Neural progenitor cell (in vitro differentiated cells): ENCODE results near the gene ARHGAP28. TPM values are rescaled to one million over a fixed set of nuclear protein-coding genes. Genes with fewer than 3 reads are reported as not detected.

Experiments
- DNase-seq: peaks from one replicate; pipeline ENCODE4 v3.0.0-alpha.2; 2016; ENCODE audit warnings: low spot score
- H2AFZ ChIP-seq: fragments of 200-600 bp; sonication (generic); replicated peaks from 2 replicates; pipeline ENCODE4 v1.6.1; 2016; ENCODE audit warnings: antibody characterized with exemption
- H3F3A ChIP-seq: fragments of 200-600 bp; sonication (generic); 2 replicates; pipeline ENCODE4 v1.6.1; 2016; ENCODE audit warnings: antibody characterized with exemption, low read depth
- H3K27ac ChIP-seq: fragments of 200-600 bp; sonication (generic); 2 replicates; pipeline ENCODE4 v1.5.1; 2016; ENCODE audit warnings: mild to moderate bottlenecking
- H3K27me3 ChIP-seq: fragments of 200-600 bp; sonication (generic); 2 replicates; pipeline ENCODE4 v1.6.1; 2016; ENCODE audit warnings: mild to moderate bottlenecking, moderate library complexity
- H3K36me3 ChIP-seq: fragments of 200-600 bp; sonication (generic); 2 replicates; pipeline ENCODE4 v1.5.1; 2016
- H3K4me1 ChIP-seq: fragments of 200-600 bp; sonication (generic); 2 replicates; pipeline ENCODE4 v1.6.1; 2016; ENCODE audit warnings: mixed run types
- H3K4me2 ChIP-seq: fragments of 200-600 bp; sonication (generic); 2 replicates; pipeline ENCODE4 v1.6.1; 2016
- H3K4me3 ChIP-seq: fragments of 200-600 bp; sonication (generic); 2 replicates; pipeline ENCODE4 v1.5.1; 2016
- H3K79me2 ChIP-seq: fragments of 200-600 bp; sonication (generic); 2 replicates; pipeline ENCODE4 v1.6.1; 2016; ENCODE audit warnings: low read depth
- H3K9ac ChIP-seq: fragments of 200-600 bp; sonication (generic); 2 replicates; pipeline ENCODE4 v1.6.1; 2016
- H3K9me3 ChIP-seq: fragments of 200-600 bp; sonication (generic); 2 replicates; pipeline ENCODE4 v1.5.1; 2016; ENCODE audit warnings: low read depth
- H4K20me1 ChIP-seq: fragments of 200-600 bp; sonication (generic); 2 replicates; pipeline ENCODE4 v1.6.1; 2016; ENCODE audit warnings: low read depth
- H3K27ac Mint-ChIP-seq: 3 replicates; pipeline ENCODE4 v1.8.0; 2021; ENCODE audit warnings: mixed read lengths
- H3K27me3 Mint-ChIP-seq: 2 replicates; pipeline ENCODE4 v1.8.0; 2022; ENCODE audit warnings: low read depth, mild to moderate bottlenecking, inconsistent platforms, moderate library complexity, mixed read lengths; ENCODE audit not compliant: insufficient read depth
- H3K36me3 Mint-ChIP-seq: 3 replicates; pipeline ENCODE4 v1.8.0; 2021; ENCODE audit warnings: mixed read lengths
- H3K4me1 Mint-ChIP-seq: 3 replicates; pipeline ENCODE4 v1.8.0; 2021; ENCODE audit warnings: mixed read lengths
- H3K4me3 Mint-ChIP-seq: 3 replicates; pipeline ENCODE4 v1.8.0; 2021; ENCODE audit warnings: mild to moderate bottlenecking, moderate library complexity, mixed read lengths
- H3K9me3 Mint-ChIP-seq: 3 replicates; pipeline ENCODE4 v1.8.0; 2020; ENCODE audit warnings: mixed read lengths
- CTCF ChIP-seq: fragments of 200-600 bp; sonication (generic); IDR thresholded peaks from 2 replicates; pipeline ENCODE4 v1.5.1; 2017; ENCODE audit warnings: antibody characterized with exemption, mild to moderate bottlenecking
- EZH2 ChIP-seq: fragments of 200-600 bp; sonication (generic); IDR thresholded peaks from 2 replicates; pipeline ENCODE4 v1.6.1; 2017; ENCODE audit warnings: antibody characterized with exemption, mild to moderate bottlenecking, moderate library complexity
- EZH2phosphoT487 ChIP-seq: fragments of 200-600 bp; sonication (generic); IDR thresholded peaks from 2 replicates; pipeline ENCODE4 v1.6.1; 2017; ENCODE audit warnings: antibody characterized with exemption
- total RNA-seq: library from RNA; depleted of rRNA; stranded (reverse); fragments of >200 nt; gene quantifications from 2 replicates; pipeline ENCODE4 v1.2.3, GENCODE V29; 2015; ENCODE audit warnings: low replicate concordance

Gene ARHGAP28
- total RNA-seq, 1 donor from 2014 or later, result 25.7 TPM

- Histone ChIP-seq H3K36me3 (no peaks in the 10 kb centered on the region), H3F3A (peaks cover under 1% of the 10 kb centered on the region), H3K9me3 (no peaks in the 10 kb centered on the region), H3K27ac (no peak overlapping the region), H3K4me3 (no peak overlapping the region), H3K79me2 (no peaks in the 10 kb centered on the region), H3K9ac (no peak overlapping the region), H2AFZ (no peak overlapping the region), H3K27me3 (no peaks in the 10 kb centered on the region), H3K4me1 (peaks cover 10% of the 10 kb centered on the region), H4K20me1 (no peaks in the 10 kb centered on the region), H3K4me2 (no peak overlapping the region)
- DNase-seq, result no peak
- no peaks in the 10 kb centered on the region for H3K9me3 Mint-ChIP-seq
- no peaks in the 10 kb centered on the region for H3K36me3 Mint-ChIP-seq
- no peaks in the 10 kb centered on the region for H3K27me3 Mint-ChIP-seq
- no peak overlapping the region for H3K27ac Mint-ChIP-seq
- peaks cover 8% of the 10 kb centered on the region for H3K4me1 Mint-ChIP-seq
- no peak overlapping the region for H3K4me3 Mint-ChIP-seq
- TF ChIP-seq CTCF, result no peak
- no peak for TF ChIP-seq EZH2
- no peak for TF ChIP-seq EZH2phosphoT487
Observed at GRCh38 chr18:6722690-6723089, 6.8 kb upstream of the ARHGAP28 start.

- Histone ChIP-seq H3K4me1 (peaks cover 19% of the 10 kb centered on the region), H3F3A (peaks cover 17% of the 10 kb centered on the region), H3K79me2 (no peaks in the 10 kb centered on the region), H3K4me2 (no peak overlapping the region), H3K27ac (no peak overlapping the region), H2AFZ (no peak overlapping the region), H3K36me3 (no peaks in the 10 kb centered on the region), H3K9ac (no peak overlapping the region), H4K20me1 (no peaks in the 10 kb centered on the region), H3K27me3 (no peaks in the 10 kb centered on the region), H3K9me3 (no peaks in the 10 kb centered on the region), H3K4me3 (no peak overlapping the region)
- H3K4me3 Mint-ChIP-seq, result no peak overlapping the region
- H3K36me3 Mint-ChIP-seq, result no peaks in the 10 kb centered on the region
- H3K27ac Mint-ChIP-seq, result no peak overlapping the region
- TF ChIP-seq CTCF (no peak), EZH2phosphoT487 (no peak), EZH2 (no peak)
- no peaks in the 10 kb centered on the region for H3K9me3 Mint-ChIP-seq
- peaks cover 20% of the 10 kb centered on the region for H3K4me1 Mint-ChIP-seq
- DNase-seq, result no peak
- no peaks in the 10 kb centered on the region for H3K27me3 Mint-ChIP-seq
Observed at GRCh38 chr18:6724331-6724730, 5.2 kb upstream of the ARHGAP28 start.

GRCh38 chr18:6728331-6728730 is 1.2 kb upstream of the ARHGAP28 start:
- Histone ChIP-seq H2AFZ (peak overlapping the region; percentile 84), H3K4me1 (peaks cover 36% of the 10 kb centered on the region), H3K4me3 (peak overlapping the region; percentile 64), H3K36me3 (no peaks in the 10 kb centered on the region), H3F3A (peaks cover 51% of the 10 kb centered on the region), H4K20me1 (no peaks in the 10 kb centered on the region), H3K9ac (no peak overlapping the region), H3K27ac (peak overlapping the region; percentile 81), H3K27me3 (no peaks in the 10 kb centered on the region), H3K4me2 (peak overlapping the region; percentile 82), H3K79me2 (peaks cover 12% of the 10 kb centered on the region), H3K9me3 (no peaks in the 10 kb centered on the region)
- DNase-seq, result no peak
- Mint-ChIP-seq H3K36me3 (no peaks in the 10 kb centered on the region), H3K9me3 (no peaks in the 10 kb centered on the region), H3K4me3 (peak overlapping the region; percentile 98), H3K4me1 (peaks cover 42% of the 10 kb centered on the region), H3K27ac (peak overlapping the region; percentile 100), H3K27me3 (no peaks in the 10 kb centered on the region)
- no peak for TF ChIP-seq EZH2phosphoT487
- no peak for TF ChIP-seq CTCF
- no peak for TF ChIP-seq EZH2
